GM19463 (cell line): Measurements from ENCODE around the gene HOXC12.

Experiments
- ATAC-seq: cut with Tn5 transposase; IDR thresholded peaks from one replicate; pipeline ENCODE4 v1.9.1; 2021; ENCODE audit warnings: mild to moderate bottlenecking, moderate library complexity; ENCODE audit not compliant: unreplicated experiment

Gene HOXC12

DNA sequence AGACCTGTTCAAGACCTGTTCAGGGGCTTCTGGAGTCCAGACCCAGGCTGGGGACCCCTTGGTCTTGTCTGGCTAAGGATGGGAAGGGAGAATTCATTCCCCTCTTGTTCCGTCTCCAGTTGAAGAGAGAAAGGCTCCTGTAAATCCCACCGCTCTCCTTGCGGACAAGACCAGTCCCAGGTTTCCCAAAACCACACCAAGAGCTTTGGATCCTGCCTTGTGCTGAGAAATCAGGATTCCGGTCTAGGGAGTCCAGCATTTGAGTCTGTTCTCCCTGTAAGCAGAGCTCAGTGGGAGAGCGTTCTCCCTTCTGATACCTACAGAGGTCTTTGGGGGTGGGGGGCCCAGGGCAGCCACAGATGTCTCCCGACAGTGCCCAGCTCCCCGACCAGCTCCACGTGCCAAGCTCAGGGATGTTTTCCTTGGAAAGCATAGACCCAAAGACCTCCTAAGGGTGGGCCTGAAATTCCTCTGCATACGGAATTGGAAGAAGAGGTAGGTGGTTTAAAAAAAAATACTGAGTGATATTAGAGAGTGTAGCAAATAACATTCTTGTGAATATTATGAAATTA lies 14.2 kb upstream of the HOXC12 start:
- no peak for ATAC-seq

DNA sequence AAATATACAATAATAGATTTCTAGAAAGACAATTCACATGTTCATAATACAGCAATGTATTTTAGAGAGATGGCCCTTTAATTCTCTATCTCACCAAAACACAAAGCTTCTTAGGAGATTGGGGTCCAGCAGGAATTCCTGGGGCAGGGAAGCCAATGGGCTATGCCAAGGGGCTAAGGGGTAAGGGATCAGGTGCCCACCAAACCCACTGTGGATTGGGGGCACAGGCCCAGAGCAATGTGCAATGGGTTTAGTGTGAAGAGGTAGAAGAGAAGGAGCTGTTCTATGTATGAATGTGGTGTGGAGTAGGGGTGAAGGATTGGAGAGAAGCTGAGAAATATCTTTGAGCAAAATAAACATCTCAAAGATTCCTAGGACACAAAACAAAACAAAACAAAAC lies 13.5 kb upstream of the HOXC12 start:
- ATAC-seq: no peak

DNA sequence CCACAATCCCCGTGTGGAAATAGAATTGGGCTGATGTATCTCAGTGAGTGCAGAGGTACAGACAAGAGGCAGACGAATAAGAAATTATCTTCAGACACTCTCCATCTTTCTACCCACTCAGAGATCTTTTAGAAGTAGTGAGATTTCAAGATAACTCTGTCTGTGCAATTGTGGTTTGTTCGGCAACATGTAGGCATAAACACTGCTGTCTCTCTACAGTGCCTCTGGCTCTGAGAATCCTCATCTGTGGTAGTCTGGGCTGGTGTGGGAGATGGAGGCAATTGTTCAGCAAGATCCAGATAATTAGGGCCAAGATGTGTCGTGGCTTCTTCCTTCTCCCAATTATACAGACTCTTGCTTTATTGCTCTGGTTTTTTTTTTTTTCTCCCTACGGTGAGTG lies 13.0 kb upstream of the HOXC12 start:
- no peak for ATAC-seq

DNA sequence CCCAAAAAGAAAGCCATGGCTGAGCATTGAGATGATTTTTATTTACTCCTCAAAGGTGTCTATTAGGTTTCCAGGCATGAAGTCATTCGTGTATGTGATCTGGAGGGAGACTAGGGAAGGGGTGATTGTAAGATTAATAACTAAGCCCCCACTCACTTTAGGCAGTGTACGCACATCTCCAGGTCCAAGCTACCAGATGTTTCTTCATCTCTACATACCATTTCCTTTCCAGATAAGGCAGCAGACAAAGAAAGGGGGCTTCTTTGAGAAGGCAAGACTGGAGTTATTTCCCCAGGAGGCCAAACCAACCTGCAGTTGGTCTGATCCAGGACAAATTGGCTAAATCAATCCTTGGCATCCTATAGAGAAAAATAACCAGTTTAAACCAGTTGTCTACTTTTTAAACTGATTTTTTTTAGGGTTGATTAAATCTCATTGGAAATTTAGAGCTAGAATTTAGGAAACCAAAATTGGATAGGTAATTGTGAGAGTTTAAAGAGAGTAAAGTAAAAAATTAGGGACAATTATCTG lies 12.2 kb upstream of the HOXC12 start:
- no peak for ATAC-seq

DNA sequence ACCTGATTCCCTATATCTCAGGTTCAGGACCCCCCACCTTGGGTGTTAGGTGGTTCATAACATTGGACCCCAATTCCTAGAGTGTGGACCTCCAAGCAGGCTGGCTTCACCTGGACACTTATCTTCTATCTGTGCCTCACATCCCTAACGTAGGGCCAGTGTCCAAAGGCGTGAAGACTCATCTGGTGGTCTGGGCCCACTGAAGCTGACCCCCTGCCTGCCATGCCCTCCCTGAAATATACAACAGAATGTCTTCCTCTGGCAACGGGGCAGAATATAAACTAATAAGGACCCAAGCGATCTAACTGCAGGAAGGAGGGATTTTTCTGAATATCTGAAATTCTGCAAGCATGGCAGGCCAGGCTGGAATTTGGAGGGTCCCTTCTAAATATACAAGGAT lies 10.5 kb upstream of the HOXC12 start:
- ATAC-seq: no peak

DNA sequence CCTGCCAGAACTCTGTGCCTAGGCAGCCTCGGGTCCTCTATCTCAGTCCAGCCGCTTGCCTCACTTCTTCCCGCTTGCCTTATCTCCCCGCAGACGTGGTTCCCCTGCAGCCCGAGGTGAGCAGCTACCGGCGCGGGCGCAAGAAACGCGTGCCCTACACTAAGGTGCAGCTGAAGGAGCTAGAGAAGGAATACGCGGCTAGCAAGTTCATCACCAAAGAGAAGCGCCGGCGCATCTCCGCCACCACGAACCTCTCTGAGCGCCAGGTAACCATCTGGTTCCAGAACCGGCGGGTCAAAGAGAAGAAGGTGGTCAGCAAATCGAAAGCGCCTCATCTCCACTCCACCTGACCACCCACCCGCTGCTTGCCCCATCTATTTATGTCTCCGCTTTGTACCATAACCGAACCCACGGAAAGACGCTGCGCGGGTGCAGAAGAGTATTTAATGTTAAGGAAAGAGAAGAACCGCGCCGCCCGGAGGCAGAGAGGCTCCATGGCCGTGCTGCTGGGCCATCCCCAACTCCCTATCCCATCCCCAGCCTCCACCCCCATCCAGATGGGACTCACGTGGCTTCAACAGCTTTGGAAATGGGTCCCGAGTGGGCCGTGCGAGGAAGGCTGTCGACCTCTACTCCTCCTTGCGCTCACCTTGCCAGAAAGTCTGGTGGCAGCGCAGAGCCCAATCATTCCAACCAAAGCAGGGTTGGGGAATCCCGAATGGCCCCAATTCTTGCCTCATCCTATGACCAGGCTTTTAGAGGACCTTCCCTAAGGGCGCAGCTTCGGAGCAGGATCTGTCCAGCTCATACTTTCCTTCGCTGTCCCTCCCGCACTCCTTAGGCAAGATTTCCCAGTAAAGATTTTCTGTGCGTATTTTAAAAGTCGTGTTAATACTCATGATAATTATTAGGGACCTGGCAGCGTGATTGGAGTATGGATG lies 9.5 kb upstream of the HOXC12 start:
- ATAC-seq: no peak

DNA sequence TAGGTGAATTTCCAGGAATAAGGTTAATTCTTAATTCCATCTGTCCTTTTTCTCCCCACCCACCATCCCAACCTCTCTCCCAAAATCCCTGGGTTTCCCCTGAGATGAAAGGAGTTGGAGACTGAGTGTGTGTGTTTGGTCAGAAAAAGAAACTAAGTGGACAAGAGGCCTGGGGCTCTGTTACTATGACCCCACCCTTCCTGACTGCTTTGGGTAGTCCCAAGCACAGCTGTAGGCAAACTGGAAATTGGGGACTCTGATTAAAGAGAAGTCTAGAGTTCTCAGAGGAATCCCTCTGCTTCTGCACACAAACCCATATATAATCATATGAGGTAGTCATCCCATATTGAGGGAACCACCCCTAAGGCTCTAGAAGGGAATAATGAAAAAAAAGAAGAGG lies 7.0 kb upstream of the HOXC12 start:
- ATAC-seq: no peak

DNA sequence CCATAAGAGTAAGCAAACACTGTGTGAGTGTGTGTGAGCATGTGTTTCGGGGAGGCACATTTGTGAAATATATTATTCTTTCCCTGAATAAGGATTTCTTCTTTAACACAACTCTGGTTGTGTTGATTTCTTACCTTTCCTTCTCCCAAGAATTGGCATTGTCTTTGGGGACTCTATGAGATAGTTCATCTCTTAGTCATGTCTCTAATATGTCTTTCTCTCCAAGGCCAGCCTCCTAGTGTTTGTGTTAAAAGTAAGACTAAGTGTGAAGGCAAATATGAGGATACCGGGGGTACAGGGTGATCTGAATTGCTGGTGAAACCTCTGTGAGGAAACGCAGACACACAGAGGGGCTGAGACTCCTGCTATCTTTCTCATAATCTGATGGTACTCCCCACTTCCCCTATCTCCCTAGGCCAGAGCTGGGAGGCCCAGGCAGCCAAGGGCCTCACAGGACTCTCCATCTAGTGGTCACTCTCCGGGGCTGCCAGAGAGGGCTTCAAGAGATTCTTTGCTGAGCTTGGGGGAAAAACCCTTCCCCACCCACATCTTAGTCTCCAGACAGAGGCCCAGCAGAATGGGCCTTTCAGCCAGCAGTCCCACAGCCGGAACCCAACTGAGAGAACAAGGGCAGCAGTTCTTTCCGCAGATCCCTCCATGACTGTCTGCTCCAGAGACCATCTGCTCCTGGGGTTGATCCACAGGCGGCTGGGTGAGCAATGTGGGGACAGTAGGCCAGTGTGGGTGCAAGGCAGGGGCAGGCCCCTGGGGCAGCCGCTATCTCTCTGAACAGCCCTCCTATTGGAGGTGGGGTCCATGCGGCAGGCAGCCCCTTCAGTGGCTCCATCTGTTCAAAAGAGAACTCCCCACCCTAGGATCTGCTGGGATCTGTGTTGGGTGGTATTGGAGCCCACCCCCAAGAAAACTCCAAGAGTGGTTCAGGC lies 5.8 kb upstream of the HOXC12 start:
- no peak for ATAC-seq

DNA sequence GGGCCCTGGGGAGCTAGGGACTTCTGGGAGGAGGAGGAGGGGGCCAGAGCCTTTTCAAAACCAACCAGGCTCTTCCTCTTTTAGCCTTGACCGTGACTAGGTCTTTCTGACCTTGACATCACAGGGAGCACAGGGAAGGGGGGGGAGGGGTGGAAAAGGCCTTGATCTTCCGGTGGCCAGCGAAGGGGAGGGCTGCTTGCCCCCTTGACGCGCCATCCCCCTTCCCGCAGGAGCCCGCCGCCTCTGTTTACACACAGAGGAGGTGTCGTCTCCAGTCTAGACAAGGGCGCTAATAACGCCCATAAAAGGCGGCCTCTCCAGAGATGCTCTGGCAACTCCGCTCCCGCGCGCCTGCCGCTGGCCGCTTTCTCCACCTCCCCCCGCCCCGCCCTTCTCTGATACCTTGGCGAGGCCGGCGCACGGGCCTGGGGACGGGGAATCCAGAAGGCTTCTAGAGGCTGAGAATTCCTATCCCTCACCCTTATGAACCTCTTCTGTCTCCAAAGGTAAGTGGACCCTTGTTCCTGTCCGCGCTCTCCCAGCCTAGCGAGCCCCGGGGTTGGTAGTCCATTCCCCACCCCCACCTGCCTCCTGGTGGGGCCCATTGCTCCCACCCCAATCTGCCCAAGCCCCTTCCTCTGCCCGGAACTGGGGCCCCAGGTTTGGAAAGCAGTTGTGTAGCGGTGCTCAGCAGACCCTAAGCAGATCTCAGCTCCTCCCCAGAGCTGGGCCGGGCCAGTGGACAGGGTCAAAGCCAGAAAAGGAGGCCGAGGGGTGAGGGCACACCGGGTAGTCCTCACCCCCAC lies 4.9 kb upstream of the HOXC12 start:
- no peak for ATAC-seq

DNA sequence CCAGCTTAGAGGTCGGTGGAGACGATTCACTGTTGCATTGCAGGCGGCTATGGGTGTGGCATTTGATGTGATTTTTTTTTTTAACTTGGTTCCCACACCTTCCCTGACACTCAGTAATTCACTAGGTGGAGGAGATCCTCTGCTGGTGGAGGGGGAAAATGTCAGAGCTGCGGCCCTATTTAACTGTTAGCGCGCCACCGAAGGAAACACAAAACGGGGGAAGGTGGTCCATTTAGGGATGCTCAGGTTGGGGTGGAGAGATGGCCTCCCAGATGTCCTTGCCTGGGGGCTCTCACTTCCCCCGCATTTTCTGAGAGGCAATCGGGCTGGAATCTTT lies 4.3 kb upstream of the HOXC12 start:
- ATAC-seq: no peak

DNA sequence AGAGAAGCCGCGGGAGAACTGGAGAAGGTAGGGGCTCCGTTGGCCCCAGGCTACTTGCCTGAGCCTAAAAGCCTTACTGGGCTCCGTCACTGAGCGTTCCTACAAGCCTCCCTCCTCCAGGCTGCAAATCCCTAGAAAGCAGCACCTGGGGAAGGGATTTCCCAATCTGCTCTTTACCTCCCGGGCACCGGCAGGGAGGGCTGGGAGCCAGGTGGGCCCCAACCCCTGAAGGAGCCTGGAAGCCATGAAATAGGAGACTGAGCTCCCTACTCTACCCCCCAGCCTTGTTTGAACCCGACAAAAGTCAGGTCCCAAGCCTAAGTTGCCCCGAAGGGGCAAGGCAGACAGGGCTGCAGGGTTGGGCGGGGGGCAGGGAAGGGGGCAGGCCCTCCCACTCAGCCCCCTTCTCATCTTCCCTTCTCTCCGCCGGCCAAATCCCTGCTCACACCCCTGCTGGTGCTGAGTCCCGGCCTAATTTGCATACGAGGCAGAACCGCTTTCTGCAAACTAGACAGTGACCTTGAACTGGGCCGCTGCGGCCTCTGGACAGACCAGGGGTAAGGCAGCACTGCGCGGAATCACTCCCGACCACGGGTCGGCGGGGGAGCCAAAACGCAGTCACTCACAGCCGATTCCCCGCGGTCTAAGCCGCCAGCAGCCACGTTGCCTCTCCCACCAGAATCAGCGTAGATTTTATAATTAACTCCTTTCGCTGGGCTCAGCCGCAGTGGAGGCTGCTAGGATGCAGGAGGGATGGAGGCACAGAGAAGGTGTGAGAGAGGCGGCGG lies 3.7 kb upstream of the HOXC12 start:
- no peak for ATAC-seq

DNA sequence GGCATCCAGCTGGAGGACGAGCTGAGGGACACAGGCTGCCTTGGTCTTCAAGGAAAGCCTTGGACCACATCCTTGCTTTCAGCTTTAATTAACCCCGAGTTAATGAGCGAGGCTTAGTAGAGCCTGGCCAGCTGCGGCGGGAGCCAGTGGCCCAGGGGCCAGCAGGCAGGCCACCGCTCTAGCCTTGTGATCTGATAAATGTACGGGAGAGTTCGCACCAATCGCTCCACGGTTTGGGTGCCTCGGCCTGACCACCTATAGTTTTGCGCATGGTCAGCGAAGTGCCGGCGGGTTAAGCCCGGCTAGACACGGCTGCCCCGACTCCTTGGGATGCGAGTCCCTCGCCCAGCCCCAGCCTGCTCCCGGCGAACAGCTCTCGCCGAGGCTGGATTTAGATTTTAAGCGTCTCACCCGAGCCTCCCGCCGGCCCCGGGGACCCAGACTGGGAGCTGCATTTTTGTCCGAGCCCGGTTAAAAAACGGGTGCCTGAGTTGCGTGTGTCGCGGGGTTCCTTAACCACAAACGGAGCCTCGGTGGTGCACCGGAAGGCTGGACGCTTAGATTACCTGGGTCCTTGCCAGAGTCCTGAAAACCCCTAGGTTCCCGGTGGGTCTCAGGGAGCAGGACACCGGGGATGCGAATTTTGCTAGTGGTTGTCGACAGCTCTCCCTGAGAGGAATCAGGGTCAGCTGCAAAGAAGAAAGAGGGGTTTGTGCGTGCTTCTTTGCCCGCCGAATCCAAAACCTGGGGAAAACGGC lies 2.9 kb upstream of the HOXC12 start:
- ATAC-seq: no peak

DNA sequence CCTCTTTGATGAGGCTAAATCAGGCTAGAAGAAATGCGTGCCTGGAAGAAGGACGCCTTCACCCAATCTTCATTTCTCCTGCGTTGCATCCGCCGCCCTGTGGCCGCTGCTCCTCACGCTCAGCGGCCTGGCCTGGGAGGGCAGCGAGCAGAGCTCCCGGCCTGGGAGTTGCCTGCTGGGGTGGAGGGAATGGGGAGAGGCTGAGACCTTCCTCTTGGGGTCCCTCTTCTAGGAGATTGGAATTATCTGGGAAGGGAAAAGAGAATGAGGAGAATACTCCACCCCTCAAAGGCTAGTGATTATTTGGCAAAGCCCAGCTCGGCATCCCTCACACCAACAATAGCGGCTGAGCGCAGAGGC lies 2.4 kb upstream of the HOXC12 start:
- no peak for ATAC-seq

DNA sequence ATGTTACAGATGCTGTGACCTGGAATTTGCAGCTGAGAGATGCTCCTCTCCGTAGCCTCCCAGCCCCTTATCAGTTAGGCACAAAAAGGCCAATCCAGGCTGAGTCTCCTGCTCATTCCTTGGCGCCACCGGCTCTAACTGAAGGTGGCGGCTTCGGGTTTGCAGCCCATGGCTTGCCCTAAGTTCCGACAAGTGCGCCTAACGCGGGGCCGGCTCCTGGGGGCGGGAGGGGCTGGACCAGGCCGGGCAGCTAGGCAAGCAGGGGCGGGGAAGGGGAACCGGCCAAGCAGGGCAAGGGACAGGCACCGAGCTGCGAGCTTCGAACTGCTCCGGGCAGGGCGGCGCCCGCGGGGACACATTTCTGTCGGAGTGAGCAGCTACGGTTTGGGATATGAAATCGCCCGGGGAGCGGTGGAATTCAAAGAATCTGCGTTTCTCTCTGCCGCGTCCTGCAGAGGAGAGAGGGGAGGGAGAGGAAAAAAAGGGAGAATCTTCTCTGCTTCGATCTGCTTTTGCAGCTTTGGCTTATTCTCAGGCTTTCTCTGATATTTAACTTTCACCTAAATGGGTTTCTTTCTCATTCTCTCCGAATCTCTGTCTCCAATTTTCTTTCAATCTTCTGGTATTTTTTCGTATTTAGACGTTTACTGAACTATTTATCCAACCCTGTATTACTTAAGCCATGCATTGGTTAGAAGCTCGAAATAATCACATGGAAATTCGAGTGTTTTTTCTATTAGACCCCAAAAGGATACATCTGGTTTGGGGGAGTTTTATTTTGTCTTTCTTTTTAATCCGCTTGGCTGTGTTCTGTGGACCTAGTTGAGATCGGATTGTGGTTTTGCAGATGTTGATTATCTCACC lies 1.6 kb upstream of the HOXC12 start:
- ATAC-seq: no peak

DNA sequence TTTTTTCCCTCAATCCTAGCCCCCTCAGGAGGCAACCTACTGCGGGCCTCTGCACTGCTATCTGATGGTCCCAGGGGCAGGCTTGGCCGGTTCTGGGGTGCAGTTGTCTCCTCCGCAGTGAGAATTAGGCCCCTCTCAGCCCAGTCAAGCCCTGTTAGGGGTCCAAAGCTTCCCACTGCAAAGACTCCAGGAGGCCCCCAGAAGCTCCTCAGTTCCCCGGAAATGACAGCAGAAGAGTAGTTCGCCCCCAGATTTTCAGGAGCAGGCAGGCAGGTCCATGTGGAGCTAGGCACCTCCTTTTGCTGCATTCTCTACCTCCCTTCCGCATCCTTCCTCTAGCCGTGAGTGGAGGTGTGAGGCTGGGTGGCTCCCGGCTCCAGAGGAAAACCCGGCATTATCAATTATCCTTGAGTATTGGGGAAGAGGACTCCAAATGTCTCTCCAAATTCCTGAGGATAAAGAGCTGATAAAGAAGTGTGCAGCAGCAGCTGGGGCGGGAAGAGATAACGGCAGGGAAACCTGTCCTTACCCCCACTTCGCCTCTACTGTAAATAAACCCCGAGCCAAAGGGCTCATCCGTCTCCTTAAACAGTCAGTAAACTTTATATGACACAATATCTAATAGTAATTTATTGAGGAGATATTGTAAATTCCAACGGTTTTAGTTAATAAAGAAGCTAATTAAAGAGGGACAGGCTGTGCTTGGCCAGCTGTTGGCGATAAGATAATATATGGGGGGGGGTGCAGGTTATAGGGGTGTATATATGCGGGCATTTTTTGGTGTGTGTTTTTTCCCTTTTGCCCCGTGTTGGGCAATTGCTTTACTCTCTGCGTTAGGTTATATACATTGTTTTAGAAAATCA lies 641 bp upstream of the HOXC12 start:
- ATAC-seq: no peak

DNA sequence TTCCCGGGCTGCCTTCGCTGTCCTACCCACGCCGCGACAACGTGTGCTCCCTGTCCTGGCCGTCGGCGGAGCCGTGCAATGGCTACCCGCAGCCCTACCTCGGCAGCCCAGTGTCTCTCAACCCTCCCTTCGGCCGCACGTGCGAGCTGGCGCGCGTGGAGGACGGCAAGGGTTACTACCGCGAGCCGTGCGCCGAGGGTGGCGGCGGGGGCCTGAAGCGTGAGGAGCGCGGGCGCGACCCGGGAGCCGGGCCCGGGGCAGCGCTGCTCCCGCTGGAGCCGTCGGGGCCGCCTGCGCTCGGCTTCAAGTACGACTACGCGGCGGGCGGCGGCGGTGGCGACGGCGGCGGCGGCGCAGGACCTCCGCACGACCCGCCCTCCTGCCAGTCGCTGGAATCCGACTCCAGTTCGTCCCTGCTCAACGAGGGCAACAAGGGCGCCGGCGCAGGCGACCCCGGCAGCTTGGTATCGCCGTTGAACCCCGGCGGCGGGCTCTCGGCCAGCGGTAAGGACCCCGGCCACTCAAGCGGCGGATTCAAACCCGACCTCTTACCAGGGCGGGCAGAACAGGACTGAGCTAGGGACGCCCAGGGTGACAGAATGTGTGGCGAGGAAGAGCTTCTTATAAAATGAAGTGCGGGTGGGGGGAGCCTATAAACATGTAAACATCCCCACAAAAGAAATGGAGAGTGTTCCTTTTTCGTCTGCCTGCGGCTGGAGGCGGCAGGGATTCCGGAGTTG lies 503 bp downstream of the HOXC12 start:
- no peak for ATAC-seq
